GM12878 (cell line): ENCODE measurements around the gene ADGRE3. TPM values are rescaled to one million over a fixed set of nuclear protein-coding genes. Genes with fewer than 3 reads are reported as not detected.

Source experiments
- ASH2L ChIP-seq: fragments of 300-600, 200-600 bp; sonication (generic); IDR thresholded peaks from 2 replicates; pipeline ENCODE4 v1.6.1; 2017; ENCODE audit warnings: low read depth, mild to moderate bottlenecking, borderline replicate concordance
- CREB1 ChIP-seq: IDR thresholded peaks from 2 replicates; pipeline ENCODE4 v1.6.1; 2012; ENCODE audit warnings: low read depth, mild to moderate bottlenecking, inconsistent platforms
- DPF2 ChIP-seq: fragments of 450-650 bp; IDR thresholded peaks from 2 replicates; pipeline ENCODE4 v1.6.1; 2017; ENCODE audit warnings: mild to moderate bottlenecking
- EP300 ChIP-seq, 2 experiments: fragments of 150-350 bp in 1 of 2; IDR thresholded peaks; 2 replicates each; pipeline ENCODE4 v1.6.1; 2011 to 2012; ENCODE audit warnings: low read depth in 2 of 2, low read length in 2 of 2, borderline replicate concordance in 1 of 2, improper control_type of control experiment in 1 of 2, inconsistent platforms in 1 of 2; ENCODE audit not compliant: control insufficient read depth in 1 of 2
- FOS ChIP-seq: IDR thresholded peaks from 3 replicates; pipeline ENCODE4 v1.6.1; 2011; ENCODE audit warnings: borderline replicate concordance; ENCODE audit not compliant: insufficient read length; ENCODE audit errors: extremely low read depth
- HCFC1 ChIP-seq: fragments of 150-350 bp; IDR thresholded peaks from 2 replicates; pipeline ENCODE4 v1.6.1; 2014; ENCODE audit warnings: low read length
- HDAC2 ChIP-seq: fragments of 200-600 bp; sonication (generic); IDR thresholded peaks from 2 replicates; pipeline ENCODE4 v1.6.1; 2017
- HDAC6 ChIP-seq: fragments of 200-600 bp; sonication (generic); IDR thresholded peaks from one replicate; pipeline ENCODE4 v1.8.0; 2017; ENCODE audit warnings: antibody characterized with exemption; ENCODE audit not compliant: unreplicated experiment
- KLF5 ChIP-seq: fragments of 450-650 bp; IDR thresholded peaks from 2 replicates; pipeline ENCODE4 v1.6.1; 2014; ENCODE audit warnings: mild to moderate bottlenecking; ENCODE audit not compliant: partially characterized antibody
- MYB ChIP-seq: fragments of 150-350 bp; IDR thresholded peaks from 2 replicates; pipeline ENCODE4 v1.6.1; 2014; ENCODE audit warnings: mild to moderate bottlenecking, low read depth, low read length, borderline replicate concordance
- NFXL1 ChIP-seq: fragments of 450-650 bp; IDR thresholded peaks from 2 replicates; pipeline ENCODE4 v1.6.1; 2017; ENCODE audit warnings: antibody characterized with exemption, mild to moderate bottlenecking, borderline replicate concordance
- NFYB ChIP-seq: IDR thresholded peaks from 2 replicates; pipeline ENCODE4 v1.6.1; 2011; ENCODE audit warnings: low read depth, mild to moderate bottlenecking, low read length, improper control_type of control experiment, moderate library complexity; ENCODE audit not compliant: insufficient read depth
- NR2C1 ChIP-seq: fragments of 450-650 bp; IDR thresholded peaks from 2 replicates; pipeline ENCODE4 v1.6.1; 2017; ENCODE audit warnings: antibody characterized with exemption, mild to moderate bottlenecking, moderate library complexity
- NR2F1 ChIP-seq: fragments of 450-650 bp; conservative IDR thresholded peaks from 2 replicates; pipeline ENCODE4 v1.6.1; 2017; ENCODE audit warnings: mild to moderate bottlenecking
- POLR2AphosphoS5 ChIP-seq: IDR thresholded peaks from 2 replicates; pipeline ENCODE4 v1.6.1; 2011; ENCODE audit warnings: mild to moderate bottlenecking, low read length, inconsistent platforms
- RELA ChIP-seq: fragments of 450-650 bp; IDR thresholded peaks from 2 replicates; pipeline ENCODE4 v1.8.0; 2014; ENCODE audit warnings: borderline replicate concordance; ENCODE audit not compliant: partially characterized antibody
- SIN3A ChIP-seq: IDR thresholded peaks from 2 replicates; pipeline ENCODE4 v1.6.1; 2012; ENCODE audit warnings: low read depth, low read length, improper control_type of control experiment
- SP1 ChIP-seq: IDR thresholded peaks from one replicate; pipeline ENCODE4 v1.6.1; 2011; ENCODE audit warnings: low read depth, low read length
- TCF7 ChIP-seq: IDR thresholded peaks from 2 replicates; pipeline ENCODE4 v1.6.1; 2014; ENCODE audit warnings: antibody characterized with exemption, borderline replicate concordance
- ZNF207 ChIP-seq: fragments of 450-650 bp; IDR thresholded peaks from 2 replicates; pipeline ENCODE4 v1.6.1; 2014; ENCODE audit warnings: antibody characterized with exemption, mild to moderate bottlenecking, borderline replicate concordance
- ZNF384 ChIP-seq: IDR thresholded peaks from 2 replicates; pipeline ENCODE4 v1.6.1; 2012; ENCODE audit warnings: low read depth, mild to moderate bottlenecking, low read length, improper control_type of control experiment, borderline replicate concordance
- ZZZ3 ChIP-seq: IDR thresholded peaks from 2 replicates; pipeline ENCODE4 v1.6.1; 2011; ENCODE audit warnings: low read depth; ENCODE audit not compliant: control insufficient read depth, insufficient read length
- polyA plus RNA-seq, 11 experiments: library from polyadenylated mRNA; depleted of rRNA in 4 of 11; unstranded in 6 of 11; stranded (reverse) in 5 of 11; fragments of >200 nt; fragmentation: Nextera tagmentation in 4 of 11; fragmentation: Illumina TruSeq in 1 of 11; extraction: Ambion mirVana in 4 of 11; extraction: Trizol in 1 of 11; gene quantifications; 1 replicate in 1 of 11; 2 replicates in 10 of 11; pipeline versions ENCODE4 v1.2.1 to v1.2.3, GENCODE V29; 2011 to 2016; ENCODE audit warnings: inconsistent platforms in 2 of 11, missing spikeins in 2 of 11, low read depth in 1 of 11
- total RNA-seq, 4 experiments: library from RNA; depleted of rRNA in 3 of 4; stranded (reverse); fragments of >200 nt in 3 of 4; fragmentation: Illumina TruSeq in 1 of 4; extraction: Trizol in 1 of 4; gene quantifications; 2 replicates each; pipeline versions ENCODE4 v1.2.1 to v1.2.3, GENCODE V29; 2013 to 2021
- TF ChIP-seq, protein P1 (sequence below): fragments of 450-650 bp; IDR thresholded peaks from 2 replicates; pipeline ENCODE4 v1.6.1; 2017; ENCODE audit warnings: borderline replicate concordance
- TF ChIP-seq, protein P2 (sequence below): IDR thresholded peaks from 2 replicates; pipeline ENCODE4 v1.6.1; 2012; ENCODE audit warnings: low read depth, low read length, improper control_type of control experiment
- TF ChIP-seq, protein P3 (sequence below): fragments of 450-650 bp; IDR thresholded peaks from 2 replicates; pipeline ENCODE4 v1.6.1; 2018; ENCODE audit warnings: borderline replicate concordance, mild to moderate bottlenecking; ENCODE audit not compliant: partially characterized antibody
- TF ChIP-seq, protein P4 (sequence below): fragments of 450-650 bp; IDR thresholded peaks from 2 replicates; pipeline ENCODE4 v1.6.1; 2014; ENCODE audit warnings: mild to moderate bottlenecking

Gene ADGRE3
- total and polyA plus RNA-seq, 10 of the 15 experiments (the other 5 are each of a cell fraction or from before 2014, with no cell fraction given): 0.04 to 0.10 (median 0.05) TPM; not detected in 6

DNA sequence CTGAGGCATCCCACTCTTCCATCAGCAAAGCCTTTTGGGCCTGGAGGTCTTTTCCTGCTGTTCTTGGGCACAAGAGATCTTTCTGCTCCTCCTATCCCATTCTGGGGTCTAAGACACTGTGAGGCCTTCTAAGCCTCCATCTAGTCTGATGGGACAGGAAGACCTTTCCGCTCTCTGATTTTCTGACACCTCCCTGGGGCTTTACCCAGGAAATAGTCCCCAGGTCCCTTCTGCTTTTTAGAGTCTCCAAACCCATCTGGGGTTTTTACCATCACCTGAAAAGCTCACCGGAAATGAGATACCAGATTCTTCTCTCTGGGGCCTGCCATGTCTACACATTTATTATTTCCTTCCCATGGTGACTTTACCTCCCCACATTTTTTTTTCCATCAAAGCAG lies 70.7 kb downstream of the ADGRE3 start (continued):
- no peak for TF ChIP-seq TCF7
- no peak for TF ChIP-seq HDAC6
- TF ChIP-seq RELA: peak; percentile 17
- no peak for TF ChIP-seq HDAC2
- TF ChIP-seq, protein P1, sequence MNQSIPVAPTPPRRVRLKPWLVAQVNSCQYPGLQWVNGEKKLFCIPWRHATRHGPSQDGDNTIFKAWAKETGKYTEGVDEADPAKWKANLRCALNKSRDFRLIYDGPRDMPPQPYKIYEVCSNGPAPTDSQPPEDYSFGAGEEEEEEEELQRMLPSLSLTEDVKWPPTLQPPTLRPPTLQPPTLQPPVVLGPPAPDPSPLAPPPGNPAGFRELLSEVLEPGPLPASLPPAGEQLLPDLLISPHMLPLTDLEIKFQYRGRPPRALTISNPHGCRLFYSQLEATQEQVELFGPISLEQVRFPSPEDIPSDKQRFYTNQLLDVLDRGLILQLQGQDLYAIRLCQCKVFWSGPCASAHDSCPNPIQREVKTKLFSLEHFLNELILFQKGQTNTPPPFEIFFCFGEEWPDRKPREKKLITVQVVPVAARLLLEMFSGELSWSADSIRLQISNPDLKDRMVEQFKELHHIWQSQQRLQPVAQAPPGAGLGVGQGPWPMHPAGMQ: no peak
- TF ChIP-seq ASH2L: no peak
- no peak for TF ChIP-seq FOS
- TF ChIP-seq NFXL1: no peak
- TF ChIP-seq, protein P2, sequence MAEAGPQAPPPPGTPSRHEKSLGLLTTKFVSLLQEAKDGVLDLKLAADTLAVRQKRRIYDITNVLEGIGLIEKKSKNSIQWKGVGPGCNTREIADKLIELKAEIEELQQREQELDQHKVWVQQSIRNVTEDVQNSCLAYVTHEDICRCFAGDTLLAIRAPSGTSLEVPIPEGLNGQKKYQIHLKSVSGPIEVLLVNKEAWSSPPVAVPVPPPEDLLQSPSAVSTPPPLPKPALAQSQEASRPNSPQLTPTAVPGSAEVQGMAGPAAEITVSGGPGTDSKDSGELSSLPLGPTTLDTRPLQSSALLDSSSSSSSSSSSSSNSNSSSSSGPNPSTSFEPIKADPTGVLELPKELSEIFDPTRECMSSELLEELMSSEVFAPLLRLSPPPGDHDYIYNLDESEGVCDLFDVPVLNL: no peak
- no peak for TF ChIP-seq NFYB
- no peak for TF ChIP-seq ZZZ3
- peak in 1 of 2 experiments; percentile 53; a peak in 1 of 4 replicates for TF ChIP-seq EP300 (IDR thresholded peaks at IDR 0.05; ENCODE audit: borderline replicate concordance in 1 of 2, control insufficient read depth in 1 of 2, low read depth in 2 of 2, low read length in 2 of 2)
- no peak for TF ChIP-seq ZNF384
- no peak for TF ChIP-seq ZNF207
- TF ChIP-seq MYB: no peak
- TF ChIP-seq DPF2: 0 out of 2 replicates have a peak, but pooled peaks have one; percentile 41
- no peak for TF ChIP-seq NR2C1
- no peak for TF ChIP-seq SIN3A
- 0 out of 2 replicates have a peak, but pooled peaks have one; percentile 47 for TF ChIP-seq POLR2AphosphoS5
- TF ChIP-seq CREB1: peak; percentile 18; the same call in 1 of the 2 replicates
- no peak for TF ChIP-seq HCFC1
- TF ChIP-seq SP1: peak; percentile 32
- TF ChIP-seq NR2F1: peak; percentile 67
- no peak for TF ChIP-seq KLF5
- TF ChIP-seq, protein P3, sequence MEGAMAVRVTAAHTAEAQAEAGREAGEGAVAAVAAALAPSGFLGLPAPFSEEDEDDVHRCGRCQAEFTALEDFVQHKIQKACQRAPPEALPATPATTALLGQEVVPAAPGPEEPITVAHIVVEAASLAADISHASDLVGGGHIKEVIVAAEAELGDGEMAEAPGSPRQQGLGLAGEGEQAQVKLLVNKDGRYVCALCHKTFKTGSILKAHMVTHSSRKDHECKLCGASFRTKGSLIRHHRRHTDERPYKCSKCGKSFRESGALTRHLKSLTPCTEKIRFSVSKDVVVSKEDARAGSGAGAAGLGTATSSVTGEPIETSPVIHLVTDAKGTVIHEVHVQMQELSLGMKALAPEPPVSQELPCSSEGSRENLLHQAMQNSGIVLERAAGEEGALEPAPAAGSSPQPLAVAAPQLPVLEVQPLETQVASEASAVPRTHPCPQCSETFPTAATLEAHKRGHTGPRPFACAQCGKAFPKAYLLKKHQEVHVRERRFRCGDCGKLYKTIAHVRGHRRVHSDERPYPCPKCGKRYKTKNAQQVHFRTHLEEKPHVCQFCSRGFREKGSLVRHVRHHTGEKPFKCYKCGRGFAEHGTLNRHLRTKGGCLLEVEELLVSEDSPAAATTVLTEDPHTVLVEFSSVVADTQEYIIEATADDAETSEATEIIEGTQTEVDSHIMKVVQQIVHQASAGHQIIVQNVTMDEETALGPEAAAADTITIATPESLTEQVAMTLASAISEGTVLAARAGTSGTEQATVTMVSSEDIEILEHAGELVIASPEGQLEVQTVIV: no peak
- TF ChIP-seq, protein P4, sequence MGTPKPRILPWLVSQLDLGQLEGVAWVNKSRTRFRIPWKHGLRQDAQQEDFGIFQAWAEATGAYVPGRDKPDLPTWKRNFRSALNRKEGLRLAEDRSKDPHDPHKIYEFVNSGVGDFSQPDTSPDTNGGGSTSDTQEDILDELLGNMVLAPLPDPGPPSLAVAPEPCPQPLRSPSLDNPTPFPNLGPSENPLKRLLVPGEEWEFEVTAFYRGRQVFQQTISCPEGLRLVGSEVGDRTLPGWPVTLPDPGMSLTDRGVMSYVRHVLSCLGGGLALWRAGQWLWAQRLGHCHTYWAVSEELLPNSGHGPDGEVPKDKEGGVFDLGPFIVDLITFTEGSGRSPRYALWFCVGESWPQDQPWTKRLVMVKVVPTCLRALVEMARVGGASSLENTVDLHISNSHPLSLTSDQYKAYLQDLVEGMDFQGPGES: no peak
